A549 (cell line): ENCODE data around the gene FREM1. TPM values are rescaled to one million over a fixed set of nuclear protein-coding genes. Genes with fewer than 3 reads are reported as not detected.

Source experiments
- ATAC-seq, 2 experiments: fragments of 200-7000 bp in 1 of 2; fragments of >200 bp in 1 of 2; cut with Nextera tagmentation in 1 of 2; cut with Tn5 transposase in 1 of 2; 3 replicates each; pipeline versions ENCODE4 v1.8.0 to v1.9.1; 2018 to 2020; ENCODE audit warnings: mild to moderate bottlenecking in 1 of 2, moderate library complexity in 1 of 2
- CTCF ChIA-PET: fragments of 300-600 bp; sonication (Branson Sonifier 250); formaldehyde crosslinking; extraction: SDS; loops from one replicate; lab custom pipeline; 2021; ENCODE audit warnings: antibody characterized with exemption, inconsistent platforms; lab: Yijun Ruan, JAX
- POLR2A ChIA-PET: fragments of 350-600 bp; formaldehyde crosslinking; extraction: SDS; loops from one replicate; lab custom pipeline; 2021; ENCODE audit warnings: antibody characterized with exemption, inconsistent platforms; lab: Yijun Ruan, JAX
- DNase-seq, 2 experiments: peaks; one replicate each; pipeline versions ENCODE4 v3.0.0 to v3.0.0-alpha.2; 2011 to 2016; ENCODE audit warnings: low read depth in 1 of 2, low spot score in 1 of 2
- FAIRE-seq: peaks from 2 replicates; lab custom pipeline; 2011; peaks lifted over from hg19 to GRCh38; lab: Jason Lieb, UNC
- H3K27ac ChIP-seq, 2 experiments: fragments of >200 bp; sonication (Bioruptor Twin); formaldehyde crosslinking; 3 replicates each; pipeline ENCODE4 v1.5.1; 2016 to 2017
- H3K4me1 ChIP-seq: fragments of >200 bp; sonication (Bioruptor Twin); formaldehyde crosslinking; 3 replicates; pipeline ENCODE4 v1.6.1; 2016
- H3K4me2 ChIP-seq: fragments of >200 bp; sonication (Bioruptor Twin); formaldehyde crosslinking; 3 replicates; pipeline ENCODE4 v1.6.1; 2016
- H3K4me3 ChIP-seq: fragments of >200 bp; sonication (Bioruptor Twin); formaldehyde crosslinking; 3 replicates; pipeline ENCODE4 v1.5.1; 2016
- H3K9me3 ChIP-seq: fragments of >200 bp; sonication (Bioruptor Twin); formaldehyde crosslinking; 3 replicates; pipeline ENCODE4 v1.6.1; 2016
- ATOH8 ChIP-seq: fragments of 250-450 bp; sonication (Bioruptor Pico); IDR thresholded peaks from 2 replicates; pipeline ENCODE4 v1.5.0; 2020; ENCODE audit warnings: low read depth, mild to moderate bottlenecking, moderate library complexity
- CBX2 ChIP-seq: fragments of 200-600 bp; sonication (generic); IDR thresholded peaks from 2 replicates; pipeline ENCODE4 v1.6.1; 2016; ENCODE audit warnings: low read depth, mild to moderate bottlenecking, borderline replicate concordance
- CEBPB ChIP-seq, 2 experiments: fragments of >200 bp in 1 of 2; sonication (Bioruptor Twin) in 1 of 2; formaldehyde crosslinking in 1 of 2; IDR thresholded peaks; 2 replicates each; pipeline ENCODE4 v1.6.1; 2012 to 2016
- CHD2 ChIP-seq: fragments of 150-350 bp; IDR thresholded peaks from 2 replicates; pipeline ENCODE4 v1.6.1; 2014; ENCODE audit warnings: low read length; ENCODE audit not compliant: partially characterized antibody
- CHD4 ChIP-seq: fragments of 200-600 bp; sonication (generic); IDR thresholded peaks from 2 replicates; pipeline ENCODE4 v1.6.1; 2016; ENCODE audit warnings: antibody characterized with exemption, mild to moderate bottlenecking, borderline replicate concordance
- E2F6 ChIP-seq: IDR thresholded peaks from 2 replicates; pipeline ENCODE4 v1.6.1; 2012; ENCODE audit warnings: low read depth, borderline replicate concordance
- EHMT2 ChIP-seq: fragments of 200-600 bp; sonication (generic); IDR thresholded peaks from 2 replicates; pipeline ENCODE4 v1.6.1; 2016; ENCODE audit warnings: antibody characterized with exemption, low read depth, mild to moderate bottlenecking, moderate library complexity
- HES2 ChIP-seq: fragments of >200 bp; sonication (Bioruptor Twin); formaldehyde crosslinking; IDR thresholded peaks from 2 replicates; pipeline ENCODE4 v1.6.1; 2016
- HEYL ChIP-seq: fragments of 250-450 bp; sonication (Bioruptor Pico); IDR thresholded peaks from 2 replicates; pipeline ENCODE4 v1.8.0; 2021; ENCODE audit warnings: mild to moderate bottlenecking, moderate library complexity
- HOXB13 ChIP-seq: fragments of 250-450 bp; sonication (Bioruptor Pico); IDR thresholded peaks from 2 replicates; pipeline ENCODE4 v1.5.0; 2020; ENCODE audit warnings: low read depth, mild to moderate bottlenecking, moderate library complexity
- KDM1A ChIP-seq: fragments of 200-600 bp; sonication (generic); IDR thresholded peaks from 2 replicates; pipeline ENCODE4 v1.6.1; 2016; ENCODE audit warnings: low read depth, mild to moderate bottlenecking
- MAZ ChIP-seq: fragments of 150-350 bp; IDR thresholded peaks from 2 replicates; pipeline ENCODE4 v1.6.1; 2014; ENCODE audit warnings: antibody characterized with exemption, low read depth, low read length, borderline replicate concordance
- NR3C1 ChIP-seq: fragments of >200 bp; sonication (Bioruptor Twin); formaldehyde crosslinking; IDR thresholded peaks from 3 replicates; pipeline ENCODE4 v1.6.1; 2017
- POLR2A ChIP-seq: IDR thresholded peaks from 2 replicates; pipeline ENCODE4 v1.6.1; 2012; ENCODE audit warnings: mild to moderate bottlenecking, low read length
- RARB ChIP-seq: fragments of 250-450 bp; sonication (Bioruptor Pico); IDR thresholded peaks from 2 replicates; pipeline ENCODE4 v1.8.0; 2021; ENCODE audit warnings: mild to moderate bottlenecking, moderate library complexity
- RCOR1 ChIP-seq: fragments of 150-350 bp; IDR thresholded peaks from 2 replicates; pipeline ENCODE4 v1.6.1; 2014; ENCODE audit warnings: antibody characterized with exemption, low read length, low read depth
- SMC3 ChIP-seq: fragments of >200 bp; sonication (Bioruptor Twin); formaldehyde crosslinking; IDR thresholded peaks from 3 replicates; pipeline ENCODE4 v1.6.1; 2018; ENCODE audit warnings: inconsistent platforms
- SREBF2 ChIP-seq: fragments of 450-650 bp; IDR thresholded peaks from 2 replicates; pipeline ENCODE4 v1.6.1; 2014; ENCODE audit warnings: mild to moderate bottlenecking, moderate library complexity
- TFCP2L1 ChIP-seq: fragments of 250-450 bp; sonication (Bioruptor Pico); IDR thresholded peaks from 2 replicates; pipeline ENCODE4 v1.5.0; 2021; ENCODE audit warnings: mild to moderate bottlenecking
- TP53 ChIP-seq: fragments of 250-450 bp; sonication (Bioruptor Pico); IDR thresholded peaks from 2 replicates; pipeline ENCODE4 v1.5.0; 2021; ENCODE audit warnings: mild to moderate bottlenecking, moderate library complexity
- ZFP36 ChIP-seq: fragments of 450-650 bp; IDR thresholded peaks from 2 replicates; pipeline ENCODE4 v1.6.1; 2014; ENCODE audit warnings: borderline replicate concordance; ENCODE audit not compliant: partially characterized antibody
- WGBS: methylation state at CpG from one replicate; pipeline ENCODE4 v1.1.6; 2017; ENCODE audit errors: missing lambda C conversion rate; 5-methylcytosine and 5-hydroxymethylcytosine counted together
- polyA plus RNA-seq, 4 experiments: library from polyadenylated mRNA; depleted of rRNA in 3 of 4; stranded (reverse); fragments of >200 nt; fragmentation: RNase III in 1 of 4; extraction: RNeasy Plus Mini Kit Qiagen cat#74134 plus additional on column Dnase treatment in 1 of 4; gene quantifications; 2 replicates in 3 of 4; 3 replicates in 1 of 4; pipeline ENCODE4 v1.2.3, GENCODE V29; 2011 to 2017
- TF ChIP-seq, protein P1 (sequence below): fragments of 150-350 bp; IDR thresholded peaks from 2 replicates; pipeline ENCODE4 v1.6.1; 2014; ENCODE audit warnings: low read depth, mild to moderate bottlenecking, low read length
- TF ChIP-seq, protein P2 (sequence below): fragments of 200-600 bp; sonication (generic); IDR thresholded peaks from 2 replicates; pipeline ENCODE4 v1.6.1; 2016; ENCODE audit warnings: antibody characterized with exemption, mild to moderate bottlenecking, moderate library complexity

Gene FREM1
- polyA plus RNA-seq, 2 of the 4 experiments (the other 2 are of a cell fraction) = not detected

DNA sequence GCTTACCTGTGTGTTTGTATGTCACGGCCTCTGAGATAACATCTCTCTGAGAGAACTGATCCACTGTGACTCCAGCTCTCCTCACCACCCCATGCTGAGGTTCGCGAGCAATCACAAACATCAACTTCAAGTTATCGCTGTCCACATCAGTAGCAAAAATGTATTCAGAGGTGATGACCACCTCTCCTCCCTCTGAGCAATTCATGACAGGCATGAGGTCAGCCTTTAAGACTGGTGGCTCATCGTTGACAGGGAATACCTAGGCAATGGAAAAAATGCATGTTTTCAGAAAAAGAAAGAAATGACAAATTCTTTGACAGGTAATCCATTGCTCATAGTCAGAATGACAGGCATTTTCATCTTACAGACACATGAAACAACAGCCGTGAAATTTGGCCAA, 97.4 kb downstream of the FREM1 start:
- H3K9me3 ChIP-seq = no peaks in the 10 kb centered on the region
- no peak for ATAC-seq
- no peak for DNase-seq
- no peak overlapping the region for H3K27ac ChIP-seq
- no peak for FAIRE-seq
- POLR2A ChIA-PET = no interaction called here
- H3K4me3 ChIP-seq = no peak overlapping the region
- 47% methylated on average over 6 of the region's 6 CpGs for WGBS
- TF ChIP-seq HES2 = no peak
- no peak for TF ChIP-seq ATOH8 (CRISPR knock-in tag)
- no peak for TF ChIP-seq KDM1A
- TF ChIP-seq EHMT2 = no peak
- no peak for TF ChIP-seq SMC3
- no peak for TF ChIP-seq TFCP2L1
- TF ChIP-seq MAZ = no peak
- TF ChIP-seq, protein P1, sequence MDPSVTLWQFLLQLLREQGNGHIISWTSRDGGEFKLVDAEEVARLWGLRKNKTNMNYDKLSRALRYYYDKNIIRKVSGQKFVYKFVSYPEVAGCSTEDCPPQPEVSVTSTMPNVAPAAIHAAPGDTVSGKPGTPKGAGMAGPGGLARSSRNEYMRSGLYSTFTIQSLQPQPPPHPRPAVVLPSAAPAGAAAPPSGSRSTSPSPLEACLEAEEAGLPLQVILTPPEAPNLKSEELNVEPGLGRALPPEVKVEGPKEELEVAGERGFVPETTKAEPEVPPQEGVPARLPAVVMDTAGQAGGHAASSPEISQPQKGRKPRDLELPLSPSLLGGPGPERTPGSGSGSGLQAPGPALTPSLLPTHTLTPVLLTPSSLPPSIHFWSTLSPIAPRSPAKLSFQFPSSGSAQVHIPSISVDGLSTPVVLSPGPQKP = no peak
- TF ChIP-seq TP53 = no peak
- TF ChIP-seq CHD4 = no peak
- TF ChIP-seq CEBPB (IDR thresholded peaks at IDR 0.05) = no peak
- TF ChIP-seq RARB (CRISPR knock-in tag) = no peak
- TF ChIP-seq, protein P2, sequence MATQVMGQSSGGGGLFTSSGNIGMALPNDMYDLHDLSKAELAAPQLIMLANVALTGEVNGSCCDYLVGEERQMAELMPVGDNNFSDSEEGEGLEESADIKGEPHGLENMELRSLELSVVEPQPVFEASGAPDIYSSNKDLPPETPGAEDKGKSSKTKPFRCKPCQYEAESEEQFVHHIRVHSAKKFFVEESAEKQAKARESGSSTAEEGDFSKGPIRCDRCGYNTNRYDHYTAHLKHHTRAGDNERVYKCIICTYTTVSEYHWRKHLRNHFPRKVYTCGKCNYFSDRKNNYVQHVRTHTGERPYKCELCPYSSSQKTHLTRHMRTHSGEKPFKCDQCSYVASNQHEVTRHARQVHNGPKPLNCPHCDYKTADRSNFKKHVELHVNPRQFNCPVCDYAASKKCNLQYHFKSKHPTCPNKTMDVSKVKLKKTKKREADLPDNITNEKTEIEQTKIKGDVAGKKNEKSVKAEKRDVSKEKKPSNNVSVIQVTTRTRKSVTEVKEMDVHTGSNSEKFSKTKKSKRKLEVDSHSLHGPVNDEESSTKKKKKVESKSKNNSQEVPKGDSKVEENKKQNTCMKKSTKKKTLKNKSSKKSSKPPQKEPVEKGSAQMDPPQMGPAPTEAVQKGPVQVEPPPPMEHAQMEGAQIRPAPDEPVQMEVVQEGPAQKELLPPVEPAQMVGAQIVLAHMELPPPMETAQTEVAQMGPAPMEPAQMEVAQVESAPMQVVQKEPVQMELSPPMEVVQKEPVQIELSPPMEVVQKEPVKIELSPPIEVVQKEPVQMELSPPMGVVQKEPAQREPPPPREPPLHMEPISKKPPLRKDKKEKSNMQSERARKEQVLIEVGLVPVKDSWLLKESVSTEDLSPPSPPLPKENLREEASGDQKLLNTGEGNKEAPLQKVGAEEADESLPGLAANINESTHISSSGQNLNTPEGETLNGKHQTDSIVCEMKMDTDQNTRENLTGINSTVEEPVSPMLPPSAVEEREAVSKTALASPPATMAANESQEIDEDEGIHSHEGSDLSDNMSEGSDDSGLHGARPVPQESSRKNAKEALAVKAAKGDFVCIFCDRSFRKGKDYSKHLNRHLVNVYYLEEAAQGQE = no peak
- no peak for TF ChIP-seq NR3C1
- no peak for TF ChIP-seq RCOR1
- no peak for TF ChIP-seq HOXB13 (CRISPR knock-in tag)
- CTCF ChIA-PET = interaction anchor here (0.6 kb wide), 1 partner anchor 485 kb away, joined by 3 read pairs; no protein-coding TSS in a partner anchor
- no peaks in the 10 kb centered on the region for H3K4me1 ChIP-seq
- no peak overlapping the region for H3K4me2 ChIP-seq

DNA sequence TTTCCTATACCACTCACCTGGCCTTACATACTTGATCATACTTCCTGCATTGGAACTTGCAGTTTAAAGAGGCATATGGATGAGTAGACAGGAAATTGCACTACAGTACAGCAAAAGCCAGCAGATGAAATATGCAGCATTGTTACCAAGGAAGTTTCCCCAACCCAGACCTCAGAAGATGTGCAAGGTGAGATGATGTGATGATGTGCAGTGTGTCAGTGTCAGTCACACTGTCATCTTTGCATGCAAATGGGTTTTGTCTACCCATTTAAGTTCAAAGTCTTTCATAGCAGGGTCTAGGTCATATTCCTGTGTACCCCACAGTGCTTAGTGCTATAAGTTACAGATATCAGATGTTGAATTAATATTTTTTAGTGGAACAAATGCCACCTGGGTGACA, 98.4 kb downstream of the FREM1 start:
- H3K9me3 ChIP-seq = no peaks in the 10 kb centered on the region
- H3K4me3 ChIP-seq = no peak overlapping the region
- DNase-seq (no peak), FAIRE-seq (no peak), ATAC-seq (no peak)
- ChIA-PET POLR2A (no interaction called here), CTCF (interaction anchor here (0.7 kb wide), 1 partner anchor 980 kb away, joined by 3 read pairs; no protein-coding TSS in a partner anchor)
- no peaks in the 10 kb centered on the region for H3K4me1 ChIP-seq
- H3K4me2 ChIP-seq = no peak overlapping the region
- TF ChIP-seq CHD2 (no peak), E2F6 (no peak), RARB (CRISPR knock-in tag) (no peak), CEBPB (IDR thresholded peaks at IDR 0.05) (no peak), CHD4 (no peak), ZFP36 (no peak), POLR2A (no peak), CBX2 (no peak), SREBF2 (no peak), HES2 (no peak), HEYL (no peak)
- no peak overlapping the region for H3K27ac ChIP-seq
